ENCODE data around the gene OCSTAMP. TPM values are rescaled to one million over a fixed set of nuclear protein-coding genes. Genes with fewer than 3 reads are reported as not detected.
A peak's percentile ranks its signal among the peaks of the same experiment; 100 is the strongest.

The OCSTAMP gene
- total and polyA plus RNA-seq, 2 experiments from 2014 or later = 0.32 to 0.45 TPM

DNA sequence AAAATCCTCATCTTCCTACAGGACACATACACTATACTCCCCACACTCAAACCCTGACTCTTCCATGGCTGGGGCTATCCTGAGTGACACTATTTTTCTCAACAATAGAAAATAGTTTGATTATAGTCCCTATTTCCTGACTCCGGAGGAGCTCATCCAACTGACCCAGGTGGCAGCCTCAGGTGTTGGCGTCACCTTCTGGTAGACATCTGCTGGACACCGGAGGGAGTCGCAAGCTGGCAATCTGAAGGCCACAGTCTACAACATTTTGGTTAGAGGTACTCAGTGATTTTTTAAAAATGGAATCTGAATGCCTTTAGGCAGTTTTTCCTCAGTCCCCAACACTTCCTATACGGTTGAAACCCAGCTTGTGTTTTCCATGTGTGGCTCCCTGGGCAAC, 32.2 kb upstream of the OCSTAMP start:
- H3K36me3 Mint-ChIP-seq (ENCODE audit: low read depth) = peaks cover 16% of the 10 kb centered on the region
- H3K4me2 ChIP-seq = no peak overlapping the region
- peaks cover 17% of the 10 kb centered on the region for H3K4me1 Mint-ChIP-seq
- no peaks in the 10 kb centered on the region for H4K20me1 ChIP-seq (replicated peaks; ENCODE audit: insufficient read depth)
- ATAC-seq = no peak
- no peaks in the 10 kb centered on the region for H3K27me3 ChIP-seq (ENCODE audit: insufficient read depth)
- no peaks in the 10 kb centered on the region for H3K27me3 Mint-ChIP-seq (ENCODE audit: insufficient read depth, low read depth, poor library complexity)
- H3K4me1 ChIP-seq (ENCODE audit: insufficient read depth) = peaks cover 25% of the 10 kb centered on the region
- no peaks in the 10 kb centered on the region for H3K79me2 ChIP-seq (replicated peaks; ENCODE audit: insufficient read depth)
- H3K9me3 Mint-ChIP-seq = peaks cover 16% of the 10 kb centered on the region
- H3K27ac Mint-ChIP-seq = no peak overlapping the region
- H2AFZ ChIP-seq = no peak overlapping the region
- H3K27ac ChIP-seq (ENCODE audit: low read depth) = no peak overlapping the region
- H3K4me3 ChIP-seq = no peak overlapping the region
- no peak overlapping the region for H3K4me3 Mint-ChIP-seq
- no peaks in the 10 kb centered on the region for H3K9me2 ChIP-seq (ENCODE audit: insufficient read depth)
- DNase-seq (ENCODE audit: low spot score) = no peak
- TF ChIP-seq REST (IDR thresholded peaks at IDR 0.05; ENCODE audit: unreplicated experiment) = no peak
- no peak for TF ChIP-seq STAT1 (IDR thresholded peaks at IDR 0.05; ENCODE audit: unreplicated experiment)
- TF ChIP-seq, protein P1, sequence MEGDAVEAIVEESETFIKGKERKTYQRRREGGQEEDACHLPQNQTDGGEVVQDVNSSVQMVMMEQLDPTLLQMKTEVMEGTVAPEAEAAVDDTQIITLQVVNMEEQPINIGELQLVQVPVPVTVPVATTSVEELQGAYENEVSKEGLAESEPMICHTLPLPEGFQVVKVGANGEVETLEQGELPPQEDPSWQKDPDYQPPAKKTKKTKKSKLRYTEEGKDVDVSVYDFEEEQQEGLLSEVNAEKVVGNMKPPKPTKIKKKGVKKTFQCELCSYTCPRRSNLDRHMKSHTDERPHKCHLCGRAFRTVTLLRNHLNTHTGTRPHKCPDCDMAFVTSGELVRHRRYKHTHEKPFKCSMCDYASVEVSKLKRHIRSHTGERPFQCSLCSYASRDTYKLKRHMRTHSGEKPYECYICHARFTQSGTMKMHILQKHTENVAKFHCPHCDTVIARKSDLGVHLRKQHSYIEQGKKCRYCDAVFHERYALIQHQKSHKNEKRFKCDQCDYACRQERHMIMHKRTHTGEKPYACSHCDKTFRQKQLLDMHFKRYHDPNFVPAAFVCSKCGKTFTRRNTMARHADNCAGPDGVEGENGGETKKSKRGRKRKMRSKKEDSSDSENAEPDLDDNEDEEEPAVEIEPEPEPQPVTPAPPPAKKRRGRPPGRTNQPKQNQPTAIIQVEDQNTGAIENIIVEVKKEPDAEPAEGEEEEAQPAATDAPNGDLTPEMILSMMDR (conservative IDR thresholded peaks at IDR 0.05; ENCODE audit: low read depth in 2 of 2) = peak; percentile 35 to 38; a peak in 3 of 4 replicates
- TF ChIP-seq, protein P2, sequence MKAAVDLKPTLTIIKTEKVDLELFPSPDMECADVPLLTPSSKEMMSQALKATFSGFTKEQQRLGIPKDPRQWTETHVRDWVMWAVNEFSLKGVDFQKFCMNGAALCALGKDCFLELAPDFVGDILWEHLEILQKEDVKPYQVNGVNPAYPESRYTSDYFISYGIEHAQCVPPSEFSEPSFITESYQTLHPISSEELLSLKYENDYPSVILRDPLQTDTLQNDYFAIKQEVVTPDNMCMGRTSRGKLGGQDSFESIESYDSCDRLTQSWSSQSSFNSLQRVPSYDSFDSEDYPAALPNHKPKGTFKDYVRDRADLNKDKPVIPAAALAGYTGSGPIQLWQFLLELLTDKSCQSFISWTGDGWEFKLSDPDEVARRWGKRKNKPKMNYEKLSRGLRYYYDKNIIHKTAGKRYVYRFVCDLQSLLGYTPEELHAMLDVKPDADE (IDR thresholded peaks at IDR 0.05) = no peak
- no peak for TF ChIP-seq CREB1 (CRISPR knock-in tag; IDR thresholded peaks at IDR 0.05; ENCODE audit: low read depth)
- H3K36me3 ChIP-seq (ENCODE audit: insufficient read depth) = no peaks in the 10 kb centered on the region
- H3F3A ChIP-seq (replicated peaks; ENCODE audit: low read depth) = no peaks in the 10 kb centered on the region

DNA sequence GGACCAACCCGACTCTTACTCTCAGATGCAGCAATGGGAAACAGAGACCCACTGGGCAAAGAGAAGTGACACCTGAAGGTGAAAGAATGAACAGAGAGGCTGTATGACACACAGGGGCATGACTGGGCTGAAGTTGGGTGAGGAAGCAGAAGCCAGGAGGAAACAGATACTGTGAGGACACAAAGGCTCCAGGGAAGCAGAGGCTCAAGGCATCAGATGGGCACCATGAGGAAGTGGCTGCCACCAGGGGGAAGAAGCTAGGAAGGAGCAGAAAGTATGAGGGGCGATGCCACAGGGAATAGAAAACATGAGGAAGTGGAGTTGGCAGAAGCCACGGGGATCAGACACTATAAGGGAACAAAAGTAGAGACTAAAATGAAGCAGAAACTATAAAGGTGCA, 30.9 kb upstream of the OCSTAMP start:
- Mint-ChIP-seq H3K36me3 (ENCODE audit: low read depth) (peaks cover 16% of the 10 kb centered on the region), H3K9me3 (peaks cover 16% of the 10 kb centered on the region), H3K4me3 (no peak overlapping the region), H3K4me1 (peaks cover 17% of the 10 kb centered on the region), H3K27me3 (ENCODE audit: insufficient read depth, low read depth, poor library complexity) (no peaks in the 10 kb centered on the region), H3K27ac (no peak overlapping the region)
- no peak for DNase-seq (ENCODE audit: low spot score)
- no peak overlapping the region for H3K27ac ChIP-seq (ENCODE audit: low read depth)
- H3F3A ChIP-seq (replicated peaks; ENCODE audit: low read depth) = no peaks in the 10 kb centered on the region
- no peak overlapping the region for H3K4me2 ChIP-seq
- no peaks in the 10 kb centered on the region for H3K9me2 ChIP-seq (ENCODE audit: insufficient read depth)
- H3K79me2 ChIP-seq (replicated peaks; ENCODE audit: insufficient read depth) = no peaks in the 10 kb centered on the region
- ATAC-seq = no peak
- no peaks in the 10 kb centered on the region for H4K20me1 ChIP-seq (replicated peaks; ENCODE audit: insufficient read depth)
- no peaks in the 10 kb centered on the region for H3K36me3 ChIP-seq (ENCODE audit: insufficient read depth)
- peaks cover 25% of the 10 kb centered on the region for H3K4me1 ChIP-seq (ENCODE audit: insufficient read depth)
- H3K27me3 ChIP-seq (ENCODE audit: insufficient read depth) = no peaks in the 10 kb centered on the region
- no peak overlapping the region for H3K4me3 ChIP-seq
- no peak overlapping the region for H2AFZ ChIP-seq
- TF ChIP-seq JUNB (IDR thresholded peaks at IDR 0.05; ENCODE audit: unreplicated experiment) = no peak
- TF ChIP-seq POLR2AphosphoS5 (IDR thresholded peaks at IDR 0.05; ENCODE audit: low read depth) = no peak
- no peak for TF ChIP-seq ZNF114 (CRISPR knock-in tag; IDR thresholded peaks at IDR 0.05)
- TF ChIP-seq EZH2 (IDR thresholded peaks at IDR 0.05; ENCODE audit: low read depth, unreplicated experiment) = no peak
- TF ChIP-seq, protein P1 (conservative IDR thresholded peaks at IDR 0.05; ENCODE audit: low read depth in 2 of 2) = no peak
- TF ChIP-seq NANOG (IDR thresholded peaks at IDR 0.05; ENCODE audit: borderline replicate concordance) = no peak
- TF ChIP-seq ZNF331 (CRISPR knock-in tag; IDR thresholded peaks at IDR 0.05; ENCODE audit: low read depth) = no peak
- TF ChIP-seq, protein P2 (IDR thresholded peaks at IDR 0.05) = no peak
- no peak for TF ChIP-seq EZH2phosphoT487 (IDR thresholded peaks at IDR 0.05; ENCODE audit: unreplicated experiment)

All from GM23338 (cell line).